ENCODE data around the gene LDLRAD1. TPM values are rescaled to one million over a fixed set of nuclear protein-coding genes. Genes with fewer than 3 reads are reported as not detected.
"Not testable (repeated sequence)": the region's sequence is repeated elsewhere in the genome, so short reads cannot be mapped to it uniquely, and the experiment has no call there.

LDLRAD1 gene
- total RNA-seq, 1 donor from 2014 or later, result not detected

DNA sequence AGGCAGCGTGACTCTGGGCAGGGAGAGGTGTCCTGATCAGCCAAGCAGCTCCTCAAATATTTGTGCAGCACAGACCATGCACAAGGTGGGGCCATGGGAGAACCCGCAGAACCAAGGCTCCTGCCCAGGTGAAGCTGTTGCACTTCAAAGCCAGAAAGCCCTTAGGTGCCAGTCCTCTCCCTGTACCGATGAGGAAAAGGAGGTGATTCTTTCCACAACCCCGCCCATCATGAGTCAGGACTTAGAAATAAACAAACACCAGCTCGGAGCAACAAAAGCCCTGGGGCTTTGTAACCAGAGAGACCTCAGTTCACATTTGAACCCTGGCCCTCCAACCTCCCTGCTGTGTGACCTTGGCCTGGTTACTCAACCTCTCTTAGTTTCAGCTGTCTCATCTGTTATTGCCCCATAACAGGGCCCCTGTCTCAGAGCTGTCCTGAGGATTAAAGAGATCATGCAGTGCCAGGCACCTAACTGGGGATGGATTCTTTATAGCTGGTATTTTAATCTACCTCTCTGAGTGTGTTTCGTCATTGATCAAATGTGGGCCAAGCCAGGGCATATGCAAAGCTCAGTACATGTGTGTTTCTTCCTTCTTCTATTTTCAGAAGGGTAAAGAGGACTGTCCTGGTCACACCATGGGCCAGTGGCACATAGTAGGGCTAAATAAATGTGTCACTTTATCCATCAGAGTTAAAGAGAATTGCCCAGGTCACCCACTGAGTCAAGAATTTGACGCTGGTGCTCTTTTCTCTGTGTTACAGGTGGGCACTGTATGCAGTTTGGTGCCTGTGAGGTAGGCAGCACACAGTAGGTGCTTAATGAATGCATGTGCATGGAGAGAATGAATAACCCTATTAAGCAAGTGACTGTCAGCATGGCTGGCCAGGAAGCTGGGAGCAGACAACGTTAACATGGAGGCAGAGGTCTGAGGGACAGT, 1.4 kb downstream of the LDLRAD1 start:
- DNase-seq (ENCODE audit: low read depth, low spot score), result no peak

DNA sequence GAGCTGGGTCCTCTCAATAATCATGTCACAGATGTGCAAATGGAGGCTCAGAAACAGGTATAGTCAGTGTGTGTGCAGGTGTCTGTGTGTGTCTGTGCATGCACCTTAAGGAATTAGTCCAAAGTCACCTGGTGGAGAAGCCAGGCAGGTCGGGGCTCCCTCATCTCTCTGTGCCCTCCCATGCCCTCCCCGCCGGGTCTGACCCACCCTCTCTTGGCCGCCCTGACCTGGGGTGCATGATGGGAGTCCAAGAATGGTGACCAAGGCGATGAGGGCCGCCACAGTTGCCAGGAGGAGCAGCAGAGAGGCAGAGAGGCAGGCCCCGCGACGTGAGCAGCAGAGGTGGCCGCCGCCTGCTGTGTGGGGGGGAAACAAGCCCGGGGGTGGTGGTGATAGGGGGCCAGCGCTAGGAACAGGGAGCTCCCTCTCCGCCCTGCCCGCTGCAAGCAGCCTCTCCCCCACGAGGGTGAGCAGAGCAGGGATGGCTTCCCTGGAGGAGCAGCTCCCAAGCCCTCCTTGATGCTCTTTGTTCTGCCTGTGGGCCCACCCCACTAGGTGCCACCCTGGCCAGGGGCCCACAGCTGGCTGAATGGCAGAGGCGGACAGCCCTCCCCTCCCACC, 3.9 kb downstream of the LDLRAD1 start:
- DNase-seq (ENCODE audit: low read depth, low spot score), result no peak

DNA sequence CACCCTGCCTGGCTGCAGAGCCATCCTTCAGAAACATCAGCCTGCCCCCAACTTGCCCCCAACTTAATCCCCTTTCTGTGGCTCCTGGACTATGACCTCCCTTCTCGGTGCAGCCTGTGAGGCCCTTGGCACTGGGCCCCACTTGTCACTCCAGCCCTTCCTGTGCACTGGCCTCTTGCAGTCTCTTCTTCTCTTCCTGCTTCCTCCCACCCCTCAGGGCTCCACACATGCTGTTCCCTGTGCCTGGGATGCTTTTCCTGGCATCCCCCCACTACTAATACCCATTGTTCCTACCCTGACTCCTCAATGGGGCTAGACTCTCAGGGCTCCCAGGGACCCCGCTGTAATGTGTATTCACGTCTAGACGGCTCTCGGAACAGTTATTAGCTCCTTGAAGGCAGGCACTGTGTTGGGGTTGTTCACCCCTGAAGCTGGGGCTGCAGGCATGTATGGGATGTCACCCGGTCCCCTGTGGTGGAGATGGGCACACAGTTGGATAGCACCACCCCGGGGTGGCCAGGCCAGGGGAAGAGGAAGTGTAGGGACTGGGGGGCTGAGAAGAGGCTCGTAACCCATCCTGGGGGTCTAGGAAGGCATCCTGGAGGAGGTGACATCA, 4.5 kb downstream of the LDLRAD1 start:
- no peak for DNase-seq (ENCODE audit: low read depth, low spot score)

DNA sequence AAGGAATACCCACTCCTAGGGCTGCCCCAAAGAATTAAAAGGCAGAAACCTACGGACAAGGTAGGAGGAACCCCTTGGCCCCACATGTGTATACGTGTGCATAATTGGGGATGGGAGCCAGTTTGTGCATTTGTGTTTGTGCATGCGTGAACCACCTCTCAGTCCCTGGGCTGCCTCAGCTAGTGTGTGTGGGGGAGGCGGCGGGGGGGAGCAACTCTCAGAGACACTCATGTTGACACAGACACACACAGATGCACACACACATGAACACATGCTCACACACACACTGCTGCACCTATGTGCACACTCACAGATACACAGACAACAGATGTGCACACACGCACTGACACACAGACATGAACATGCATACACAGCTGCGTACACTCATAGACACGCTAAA, 5.1 kb downstream of the LDLRAD1 start:
- no peak for DNase-seq (ENCODE audit: low read depth, low spot score)

DNA sequence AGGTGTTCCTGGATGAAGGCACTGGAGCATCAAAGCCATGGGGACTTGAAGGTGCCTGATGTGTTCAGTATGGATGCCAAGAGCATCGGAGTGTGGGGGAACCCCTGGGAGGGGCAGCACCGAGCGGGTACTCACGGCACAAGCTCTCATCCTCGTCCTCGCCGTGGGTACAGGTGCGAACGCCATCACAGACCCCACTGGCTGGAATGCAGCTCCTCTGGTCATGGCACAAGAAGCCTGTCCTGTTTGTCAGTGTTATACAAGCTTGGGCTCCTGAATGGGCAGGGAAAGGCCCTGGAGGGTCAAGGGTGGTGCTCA, 6.0 kb downstream of the LDLRAD1 start:
- no peak for DNase-seq (ENCODE audit: low read depth, low spot score)

DNA sequence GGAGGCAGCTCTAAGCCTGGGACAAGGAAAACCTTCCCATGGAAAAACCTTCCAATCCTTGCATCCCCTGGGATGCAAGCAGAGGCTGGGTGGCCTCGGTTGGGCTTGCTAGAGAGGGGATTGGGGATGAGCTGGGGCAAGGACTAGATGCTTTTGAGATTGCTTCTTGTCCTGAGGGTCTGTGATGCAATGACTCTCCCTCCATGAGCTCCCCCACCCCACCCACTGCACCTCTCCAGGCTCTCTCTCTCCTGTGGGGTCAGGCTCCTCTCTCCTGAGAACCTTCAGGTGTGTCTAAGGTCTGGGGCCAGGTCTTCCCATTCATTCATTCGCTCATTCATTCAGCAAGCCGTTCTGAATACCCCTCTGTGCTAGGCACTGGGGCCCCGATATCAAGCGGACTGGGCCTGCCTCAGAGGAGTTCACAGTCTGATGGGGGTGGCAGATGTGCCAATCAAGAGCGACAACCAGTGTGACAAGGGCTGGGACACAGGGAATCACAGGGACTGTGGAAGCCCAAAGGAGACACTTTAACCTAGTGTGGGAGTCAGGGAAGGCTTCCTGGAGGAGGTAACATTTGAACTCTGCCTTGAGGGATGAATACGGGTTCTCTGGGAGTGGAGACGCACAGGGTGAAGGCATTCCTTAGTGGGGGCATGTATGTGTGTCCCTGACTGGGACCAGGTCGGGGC, 6.5 kb downstream of the LDLRAD1 start:
- DNase-seq (ENCODE audit: low read depth, low spot score), result no peak

DNA sequence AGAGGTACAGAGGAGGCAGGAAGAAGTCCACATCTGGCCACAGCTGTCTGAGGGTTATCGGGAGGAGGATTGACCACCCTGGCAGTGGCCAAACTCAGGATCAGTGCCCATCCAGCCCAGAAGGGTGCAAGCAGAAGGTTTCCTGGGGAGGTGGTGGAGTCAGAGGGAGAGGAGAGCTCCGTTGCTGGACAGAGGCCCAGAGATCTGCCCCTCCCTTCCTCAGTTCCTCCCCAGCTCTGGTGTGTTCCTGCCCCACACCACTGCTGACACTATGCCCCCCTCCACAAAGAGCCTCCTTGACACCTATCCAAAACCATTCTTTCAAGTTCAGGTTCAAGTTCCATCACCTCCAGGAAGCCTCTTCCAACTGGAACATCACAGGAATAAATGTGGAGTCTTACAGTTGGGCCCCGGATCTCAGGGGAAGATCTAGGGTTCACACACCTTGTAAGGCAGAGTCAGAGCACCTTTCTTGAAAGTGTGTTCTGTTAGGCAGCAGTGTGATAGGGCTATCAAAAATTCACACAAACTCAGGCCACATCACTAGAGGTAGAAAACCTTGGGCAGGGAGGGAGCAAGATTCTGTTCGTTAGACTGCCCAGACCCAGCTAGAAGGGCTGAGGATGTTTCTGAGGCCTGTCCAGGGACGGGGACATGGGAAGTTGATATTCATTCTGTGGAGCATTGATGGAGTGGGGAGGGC, 7.4 kb downstream of the LDLRAD1 start:
- DNase-seq (ENCODE audit: low read depth, low spot score), result no peak

DNA sequence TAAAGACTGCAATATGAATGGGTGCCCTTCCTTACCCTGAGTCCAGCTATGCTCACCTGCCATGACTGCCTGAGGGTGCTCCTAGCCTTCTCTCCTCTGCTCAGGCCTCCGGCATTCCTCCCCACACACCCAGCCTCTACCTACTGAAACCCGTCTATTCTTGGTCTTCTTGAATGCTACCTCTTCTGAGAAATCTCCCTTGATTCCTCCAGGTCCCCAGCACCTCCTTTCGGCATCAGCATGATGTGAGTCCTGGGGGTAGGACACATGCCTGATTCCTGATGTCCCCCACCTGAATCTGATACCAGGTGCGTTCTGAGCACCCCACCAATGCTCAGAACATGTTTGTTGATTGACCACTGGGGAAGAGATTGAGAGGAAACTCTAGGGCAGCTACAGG, 8.6 kb downstream of the LDLRAD1 start:
- DNase-seq (ENCODE audit: low read depth, low spot score), result no peak

DNA sequence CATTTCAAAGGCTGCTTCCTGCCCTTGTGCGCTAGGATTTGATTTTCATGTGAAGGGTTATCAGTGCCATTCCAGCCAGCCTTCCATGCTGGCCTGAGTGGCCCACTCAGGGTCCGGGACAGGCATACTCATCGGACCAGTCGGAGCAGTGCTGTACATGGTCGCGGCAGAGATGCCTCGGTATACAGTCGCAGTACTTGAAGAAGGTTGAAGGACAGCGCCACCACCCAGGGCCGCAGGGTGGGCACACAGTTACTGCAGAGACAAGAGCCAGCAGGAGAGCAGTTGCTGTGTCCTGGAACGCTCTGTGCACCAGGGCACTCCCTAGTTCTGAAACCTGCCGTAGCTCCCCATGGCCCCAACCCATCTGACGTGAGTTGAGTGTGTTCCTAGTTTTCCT, 9.1 kb downstream of the LDLRAD1 start:
- DNase-seq (ENCODE audit: low read depth, low spot score), result no peak

DNA sequence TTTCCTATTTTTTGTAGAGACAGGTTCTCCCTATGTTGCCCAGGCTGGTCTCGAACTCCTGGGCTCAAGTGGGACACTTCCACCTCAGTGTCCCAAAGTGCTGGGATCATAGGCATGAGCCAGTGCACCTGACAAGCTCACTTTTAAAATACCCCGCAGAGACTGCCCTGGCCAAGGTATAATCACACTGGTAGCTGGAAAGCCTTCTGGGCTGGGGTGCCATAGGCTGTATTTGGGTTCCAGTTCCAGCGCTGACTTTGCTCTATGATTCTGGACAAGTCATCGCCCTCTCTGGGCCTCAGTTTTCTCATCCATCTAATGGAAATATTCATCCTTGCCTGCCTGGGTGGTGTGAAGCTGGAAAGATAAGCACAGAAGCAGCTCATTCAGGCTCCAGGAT, 10.4 kb downstream of the LDLRAD1 start:
- DNase-seq (ENCODE audit: low read depth, low spot score), result no peak

DNA sequence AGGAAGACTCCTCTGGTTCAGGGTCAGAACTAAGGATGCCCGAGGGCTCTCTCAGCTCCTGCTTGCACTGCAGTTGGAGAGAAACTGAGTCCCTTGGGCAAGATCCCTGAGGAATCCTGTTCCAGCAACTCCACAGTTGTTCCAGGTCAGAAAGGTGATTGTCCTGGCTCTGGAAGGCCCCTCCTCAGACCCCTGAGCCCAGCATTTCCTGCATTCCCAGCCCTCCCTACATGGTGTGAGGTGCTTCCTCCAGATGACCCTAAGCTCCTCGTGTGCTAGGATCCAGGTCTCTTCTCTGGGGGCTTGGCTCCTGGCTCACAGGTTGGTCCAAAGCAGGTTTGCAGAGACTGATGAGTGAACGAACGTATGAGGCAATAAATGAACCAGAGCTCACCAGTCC, 11.5 kb downstream of the LDLRAD1 start:
- DNase-seq (ENCODE audit: low read depth, low spot score), result no peak

DNA sequence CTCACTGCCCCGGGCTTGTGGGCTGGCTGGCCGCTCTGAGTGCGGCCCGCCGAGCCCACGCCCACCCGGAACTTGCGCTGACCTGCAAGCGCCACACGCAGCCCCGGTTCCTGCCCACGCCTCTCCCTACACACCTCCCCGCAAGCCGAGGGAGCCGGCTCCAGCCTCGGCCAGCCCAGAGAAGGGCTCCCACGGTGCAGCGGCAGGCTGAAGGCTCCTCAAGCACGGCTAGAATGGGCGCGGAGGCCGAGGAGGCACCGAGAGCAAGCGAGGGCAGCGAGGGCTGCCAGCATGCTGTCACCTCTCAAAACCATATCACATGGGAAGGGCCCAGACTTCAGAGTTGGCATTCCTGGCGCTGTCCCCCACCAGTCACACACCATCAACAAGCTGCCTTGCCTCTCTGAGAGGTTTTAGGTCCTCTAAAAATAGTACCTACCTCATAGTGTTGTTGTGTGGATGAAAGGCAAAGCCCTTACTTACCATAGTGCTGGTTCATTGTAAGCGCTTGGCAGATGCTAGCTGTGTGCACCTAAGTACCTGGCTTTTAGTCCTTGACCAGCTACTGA, 13.4 kb downstream of the LDLRAD1 start:
- no peak for DNase-seq (ENCODE audit: low read depth, low spot score)

DNA sequence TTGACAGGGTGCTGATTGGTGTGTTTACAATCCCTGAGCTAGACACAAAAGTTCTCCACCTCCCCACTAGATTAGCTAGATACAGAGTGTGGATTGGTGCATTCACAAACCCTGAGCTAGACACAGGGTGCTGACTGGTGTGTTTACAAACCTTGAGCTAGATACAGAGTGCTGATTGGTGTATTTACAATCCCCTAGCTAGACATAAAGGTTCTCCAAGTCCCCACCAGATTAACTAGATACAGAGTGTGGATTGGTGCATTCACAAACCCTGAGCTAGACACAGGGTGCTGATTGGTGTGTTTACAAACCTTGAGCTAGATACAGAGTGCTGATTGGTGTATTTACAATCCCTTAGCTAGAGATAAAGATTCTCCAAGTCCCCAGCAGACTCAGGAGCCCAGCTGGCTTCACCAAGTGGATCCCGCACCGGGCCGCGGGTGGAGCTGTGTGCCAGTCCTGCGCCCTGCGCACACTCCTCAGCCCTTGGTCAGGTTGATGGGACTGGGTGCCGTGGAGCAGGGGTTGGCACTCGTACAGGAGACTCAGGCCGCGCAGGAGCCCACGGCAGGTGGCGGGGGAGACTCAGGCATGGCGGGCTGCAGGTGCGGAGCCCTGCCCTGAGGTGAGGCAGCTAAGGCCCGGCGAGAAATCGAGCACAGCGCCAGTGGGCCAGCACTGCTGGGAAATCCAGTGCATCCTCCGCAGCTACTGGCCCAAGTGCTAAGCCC, 14.1 kb downstream of the LDLRAD1 start:
- not testable (repeated sequence) for DNase-seq (ENCODE audit: low read depth, low spot score)

DNA sequence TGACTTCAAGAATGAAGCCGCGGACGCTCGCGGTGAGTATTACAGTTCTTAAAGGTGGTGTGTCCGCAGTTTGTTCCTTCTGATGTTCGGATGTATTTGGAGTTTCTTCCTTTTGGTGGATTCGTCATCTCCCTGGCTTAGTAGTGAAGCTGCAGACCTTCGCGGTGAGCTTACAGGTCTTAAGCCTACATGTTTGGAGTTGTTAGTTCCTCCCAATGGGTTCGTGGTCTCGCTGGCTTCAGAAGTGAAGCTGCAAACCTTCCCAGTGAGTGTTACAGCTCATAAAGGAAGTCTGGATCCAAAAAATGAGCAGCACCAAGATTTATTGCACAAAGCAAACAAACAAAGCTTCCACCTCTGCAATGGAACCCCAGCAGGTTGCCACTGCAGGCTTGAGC, 14.7 kb downstream of the LDLRAD1 start:
- DNase-seq (ENCODE audit: low read depth, low spot score), result no peak

DNA sequence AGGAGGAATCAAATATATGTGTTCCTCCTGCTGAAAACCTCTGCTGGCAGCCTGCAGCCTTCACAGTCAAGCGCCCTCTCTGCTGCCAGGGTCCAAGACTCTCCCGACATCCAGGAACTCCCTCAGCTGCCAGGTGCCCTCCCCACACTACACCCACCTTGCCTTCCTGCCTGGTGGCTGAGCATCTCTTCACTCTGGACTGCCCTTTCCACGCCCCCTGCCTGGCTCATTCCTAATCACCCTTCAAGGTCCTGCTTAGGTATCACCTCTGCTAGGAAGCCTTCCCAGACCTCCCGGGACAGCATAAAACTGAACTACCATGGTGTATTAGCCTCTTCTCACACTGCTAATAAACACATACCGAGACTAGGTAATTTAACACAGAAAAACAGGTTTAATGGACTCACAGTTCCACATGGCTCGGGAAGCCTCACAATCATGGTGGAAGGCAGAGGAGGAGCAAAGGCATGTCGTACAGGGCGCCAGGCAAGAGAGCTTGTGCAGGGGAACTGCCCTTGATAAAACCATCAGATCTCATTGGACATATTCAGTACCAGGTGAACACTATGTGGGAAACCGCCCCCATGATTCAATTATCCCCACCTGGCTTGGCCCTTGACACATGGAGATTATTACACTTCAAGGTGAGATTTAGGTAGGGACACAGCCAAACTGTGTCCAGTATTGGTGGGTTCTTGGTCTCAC, 15.3 kb downstream of the LDLRAD1 start:
- no peak for DNase-seq (ENCODE audit: low read depth, low spot score)

DNA sequence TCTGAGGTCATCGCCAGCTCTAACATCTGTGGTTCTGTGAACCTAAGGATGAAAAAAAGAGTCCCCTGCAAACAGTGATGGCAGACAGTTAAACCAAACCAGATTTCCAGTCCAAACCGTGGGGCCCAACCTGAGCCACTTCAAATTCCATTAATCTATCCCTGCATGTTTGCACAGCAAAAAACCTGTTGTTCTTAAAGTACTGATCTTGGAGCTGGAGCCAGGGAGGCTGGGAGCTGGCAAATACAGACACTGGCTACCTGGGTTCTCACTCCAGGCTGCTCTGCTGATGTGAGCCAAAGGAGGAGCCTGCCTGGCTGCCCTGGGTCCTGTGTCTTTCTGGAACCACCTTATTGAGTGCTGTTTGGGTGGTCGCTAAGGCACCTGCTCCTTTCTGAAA, 16.4 kb downstream of the LDLRAD1 start:
- DNase-seq (ENCODE audit: low read depth, low spot score), result no peak

DNA sequence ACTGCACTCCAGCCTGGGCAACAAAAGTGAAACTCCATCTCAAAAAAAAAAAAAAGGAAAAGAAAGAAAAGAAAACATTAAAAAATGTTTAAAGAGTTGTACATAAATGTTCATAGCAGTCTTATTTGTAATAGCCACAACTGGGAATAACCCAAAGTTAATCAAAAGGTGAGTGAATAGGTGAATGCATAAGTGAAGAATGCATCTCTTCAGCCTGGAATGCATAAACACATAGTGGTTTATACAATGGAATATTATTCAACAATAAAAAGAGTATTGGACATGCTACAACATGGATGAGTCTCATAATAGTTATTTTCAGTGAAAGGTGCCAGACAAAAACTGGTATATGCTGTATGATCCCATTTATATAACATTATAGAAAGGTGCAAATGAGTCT, 18.1 kb downstream of the LDLRAD1 start:
- no peak for DNase-seq (ENCODE audit: low read depth, low spot score)

DNA sequence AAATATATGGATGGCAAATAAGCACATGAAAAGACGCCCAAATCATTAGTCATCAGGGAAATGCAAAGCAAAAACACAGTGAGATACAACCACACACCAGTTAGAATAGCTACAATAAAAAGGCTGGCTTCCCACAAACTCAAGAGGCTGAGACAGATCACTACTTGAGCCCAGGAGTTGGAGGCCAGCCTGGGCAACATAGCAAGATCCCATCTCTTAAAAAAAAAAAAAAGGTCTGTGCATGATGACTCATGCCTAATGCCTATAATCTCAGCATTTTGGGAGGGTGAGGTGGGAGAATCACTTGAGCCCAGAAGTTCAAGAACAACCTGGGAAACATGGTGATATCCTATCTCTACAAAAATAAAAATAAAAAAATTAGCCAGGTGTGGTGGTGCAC, 19.8 kb downstream of the LDLRAD1 start:
- no peak for DNase-seq (ENCODE audit: low read depth, low spot score)

DNA sequence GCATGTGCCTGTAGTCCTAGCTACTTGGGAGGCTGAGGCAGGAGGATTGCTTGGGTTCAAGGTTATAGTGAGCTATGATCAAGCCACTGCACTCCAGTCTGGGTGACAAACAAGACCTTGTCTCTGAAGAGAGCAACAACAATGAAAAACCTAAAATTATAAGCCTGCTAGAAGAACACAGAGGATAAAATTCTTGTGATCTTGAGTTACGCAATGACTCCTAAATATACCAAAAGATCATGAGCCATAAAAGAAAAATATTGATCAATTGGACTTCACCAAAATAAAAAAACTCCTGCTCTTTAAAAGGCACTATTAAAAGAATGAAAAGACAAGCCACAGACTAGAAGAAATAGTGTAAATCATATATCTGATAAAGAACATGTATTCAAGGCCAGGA, 22.3 kb downstream of the LDLRAD1 start:
- no peak for DNase-seq (ENCODE audit: low read depth, low spot score)

DNA sequence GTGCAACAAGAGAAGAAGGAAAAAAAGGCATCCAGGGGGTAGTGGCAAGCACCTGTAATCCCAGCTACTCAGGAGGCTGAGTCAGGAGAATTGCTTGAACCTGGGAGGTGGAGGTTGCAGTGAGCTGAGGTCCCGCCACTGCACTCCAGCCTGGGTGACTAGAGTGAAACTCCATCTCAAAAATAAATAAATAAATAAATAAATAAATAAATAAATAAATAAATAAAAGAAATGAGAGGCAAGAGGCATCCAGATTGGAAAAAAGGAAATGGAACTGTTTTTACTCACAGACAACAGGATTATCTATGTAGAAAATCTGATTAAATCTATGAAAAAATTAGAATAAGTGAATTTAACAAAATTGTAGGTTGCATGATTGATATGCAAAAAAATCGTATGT, 23.5 kb downstream of the LDLRAD1 start:
- DNase-seq (ENCODE audit: low read depth, low spot score), result not testable (repeated sequence)

All from pulmonary artery endothelial cell (primary cell).